Neural progenitor cell (in vitro differentiated cells): ENCODE measurements around the gene ZDHHC22. TPM values are rescaled to one million over a fixed set of nuclear protein-coding genes. Genes with fewer than 3 reads are reported as not detected.

Source experiments
- DNase-seq: peaks from one replicate; pipeline ENCODE4 v3.0.0-alpha.2; 2016; ENCODE audit warnings: low spot score
- H2AFZ ChIP-seq: fragments of 200-600 bp; sonication (generic); replicated peaks from 2 replicates; pipeline ENCODE4 v1.6.1; 2016; ENCODE audit warnings: antibody characterized with exemption
- H3F3A ChIP-seq: fragments of 200-600 bp; sonication (generic); 2 replicates; pipeline ENCODE4 v1.6.1; 2016; ENCODE audit warnings: antibody characterized with exemption, low read depth
- H3K27ac ChIP-seq: fragments of 200-600 bp; sonication (generic); 2 replicates; pipeline ENCODE4 v1.5.1; 2016; ENCODE audit warnings: mild to moderate bottlenecking
- H3K27me3 ChIP-seq: fragments of 200-600 bp; sonication (generic); 2 replicates; pipeline ENCODE4 v1.6.1; 2016; ENCODE audit warnings: mild to moderate bottlenecking, moderate library complexity
- H3K36me3 ChIP-seq: fragments of 200-600 bp; sonication (generic); 2 replicates; pipeline ENCODE4 v1.5.1; 2016
- H3K4me1 ChIP-seq: fragments of 200-600 bp; sonication (generic); 2 replicates; pipeline ENCODE4 v1.6.1; 2016; ENCODE audit warnings: mixed run types
- H3K4me2 ChIP-seq: fragments of 200-600 bp; sonication (generic); 2 replicates; pipeline ENCODE4 v1.6.1; 2016
- H3K4me3 ChIP-seq: fragments of 200-600 bp; sonication (generic); 2 replicates; pipeline ENCODE4 v1.5.1; 2016
- H3K79me2 ChIP-seq: fragments of 200-600 bp; sonication (generic); 2 replicates; pipeline ENCODE4 v1.6.1; 2016; ENCODE audit warnings: low read depth
- H3K9ac ChIP-seq: fragments of 200-600 bp; sonication (generic); 2 replicates; pipeline ENCODE4 v1.6.1; 2016
- H3K9me3 ChIP-seq: fragments of 200-600 bp; sonication (generic); 2 replicates; pipeline ENCODE4 v1.5.1; 2016; ENCODE audit warnings: low read depth
- H4K20me1 ChIP-seq: fragments of 200-600 bp; sonication (generic); 2 replicates; pipeline ENCODE4 v1.6.1; 2016; ENCODE audit warnings: low read depth
- H3K27ac Mint-ChIP-seq: 3 replicates; pipeline ENCODE4 v1.8.0; 2021; ENCODE audit warnings: mixed read lengths
- H3K27me3 Mint-ChIP-seq: 2 replicates; pipeline ENCODE4 v1.8.0; 2022; ENCODE audit warnings: low read depth, mild to moderate bottlenecking, inconsistent platforms, moderate library complexity, mixed read lengths; ENCODE audit not compliant: insufficient read depth
- H3K36me3 Mint-ChIP-seq: 3 replicates; pipeline ENCODE4 v1.8.0; 2021; ENCODE audit warnings: mixed read lengths
- H3K4me1 Mint-ChIP-seq: 3 replicates; pipeline ENCODE4 v1.8.0; 2021; ENCODE audit warnings: mixed read lengths
- H3K4me3 Mint-ChIP-seq: 3 replicates; pipeline ENCODE4 v1.8.0; 2021; ENCODE audit warnings: mild to moderate bottlenecking, moderate library complexity, mixed read lengths
- H3K9me3 Mint-ChIP-seq: 3 replicates; pipeline ENCODE4 v1.8.0; 2020; ENCODE audit warnings: mixed read lengths
- CTCF ChIP-seq: fragments of 200-600 bp; sonication (generic); IDR thresholded peaks from 2 replicates; pipeline ENCODE4 v1.5.1; 2017; ENCODE audit warnings: antibody characterized with exemption, mild to moderate bottlenecking
- EZH2 ChIP-seq: fragments of 200-600 bp; sonication (generic); IDR thresholded peaks from 2 replicates; pipeline ENCODE4 v1.6.1; 2017; ENCODE audit warnings: antibody characterized with exemption, mild to moderate bottlenecking, moderate library complexity
- EZH2phosphoT487 ChIP-seq: fragments of 200-600 bp; sonication (generic); IDR thresholded peaks from 2 replicates; pipeline ENCODE4 v1.6.1; 2017; ENCODE audit warnings: antibody characterized with exemption
- total RNA-seq: library from RNA; depleted of rRNA; stranded (reverse); fragments of >200 nt; gene quantifications from 2 replicates; pipeline ENCODE4 v1.2.3, GENCODE V29; 2015; ENCODE audit warnings: low replicate concordance

Gene ZDHHC22
- total RNA-seq, 1 donor from 2014 or later = 0.07 TPM

- H3K9me3 Mint-ChIP-seq = peaks cover 10% of the 10 kb centered on the region
- Histone ChIP-seq H3K36me3 (no peaks in the 10 kb centered on the region), H3K4me2 (peak overlapping the region; percentile 61), H3K27ac (peak overlapping the region; percentile 89), H3K79me2 (no peaks in the 10 kb centered on the region), H3F3A (peaks cover 28% of the 10 kb centered on the region), H3K4me3 (peak overlapping the region; percentile 11), H3K9ac (no peak overlapping the region), H4K20me1 (no peaks in the 10 kb centered on the region), H3K4me1 (peaks cover 49% of the 10 kb centered on the region), H3K9me3 (no peaks in the 10 kb centered on the region), H3K27me3 (no peaks in the 10 kb centered on the region), H2AFZ (peak overlapping the region; percentile 80)
- H3K4me3 Mint-ChIP-seq = peak overlapping the region; percentile 80
- peaks cover 46% of the 10 kb centered on the region for H3K4me1 Mint-ChIP-seq
- no peaks in the 10 kb centered on the region for H3K27me3 Mint-ChIP-seq
- TF ChIP-seq CTCF = no peak
- no peak for TF ChIP-seq EZH2phosphoT487
- no peak for TF ChIP-seq EZH2
- peak overlapping the region; percentile 100 for H3K27ac Mint-ChIP-seq
- H3K36me3 Mint-ChIP-seq = no peaks in the 10 kb centered on the region
- peak; percentile 75 for DNase-seq
Observed at GRCh38 chr14:77085538-77085937, 56.1 kb downstream of the ZDHHC22 start.

- no peaks in the 10 kb centered on the region for H3K9me3 ChIP-seq
- Mint-ChIP-seq H3K4me1 (peaks cover 46% of the 10 kb centered on the region), H3K27ac (peak overlapping the region; percentile 100), H3K36me3 (peaks cover 2% of the 10 kb centered on the region), H3K27me3 (no peaks in the 10 kb centered on the region), H3K9me3 (peaks cover 12% of the 10 kb centered on the region), H3K4me3 (peak overlapping the region; percentile 80)
- H3K4me2 ChIP-seq = peak overlapping the region; percentile 61
- H3K4me1 ChIP-seq = peaks cover 49% of the 10 kb centered on the region
- H3K79me2 ChIP-seq = no peaks in the 10 kb centered on the region
- no peaks in the 10 kb centered on the region for H3K27me3 ChIP-seq
- H3K4me3 ChIP-seq = no peak overlapping the region
- no peaks in the 10 kb centered on the region for H4K20me1 ChIP-seq
- H3K9ac ChIP-seq = no peak overlapping the region
- H3K36me3 ChIP-seq = no peaks in the 10 kb centered on the region
- peak; percentile 28 for DNase-seq
- H3K27ac ChIP-seq = peak overlapping the region; percentile 89
- peak overlapping the region; percentile 80 for H2AFZ ChIP-seq
- peaks cover 28% of the 10 kb centered on the region for H3F3A ChIP-seq
- TF ChIP-seq CTCF (no peak), EZH2phosphoT487 (no peak)
Observed at GRCh38 chr14:77084985-77085384, 56.6 kb downstream of the ZDHHC22 start.

GRCh38 chr14:77083082-77083481 lies 58.5 kb downstream of the ZDHHC22 start:
- Histone ChIP-seq H3K9ac (no peak overlapping the region), H3F3A (peaks cover 28% of the 10 kb centered on the region), H3K36me3 (no peaks in the 10 kb centered on the region), H3K4me1 (peaks cover 42% of the 10 kb centered on the region), H2AFZ (no peak overlapping the region), H3K27ac (no peak overlapping the region), H3K4me2 (no peak overlapping the region), H3K4me3 (no peak overlapping the region), H3K27me3 (no peaks in the 10 kb centered on the region), H4K20me1 (no peaks in the 10 kb centered on the region), H3K9me3 (no peaks in the 10 kb centered on the region), H3K79me2 (no peaks in the 10 kb centered on the region)
- H3K27ac Mint-ChIP-seq = peak overlapping the region; percentile 83
- H3K36me3 Mint-ChIP-seq = peaks cover 2% of the 10 kb centered on the region
- TF ChIP-seq EZH2 (no peak), EZH2phosphoT487 (no peak), CTCF (no peak)
- H3K4me1 Mint-ChIP-seq = peaks cover 41% of the 10 kb centered on the region
- H3K27me3 Mint-ChIP-seq = peaks cover 2% of the 10 kb centered on the region
- peaks cover 14% of the 10 kb centered on the region for H3K9me3 Mint-ChIP-seq
- H3K4me3 Mint-ChIP-seq = no peak overlapping the region
- no peak for DNase-seq
